Heart left ventricle (tissue), 16 donors: ENCODE measurements around the gene OR2A2. TPM values are rescaled to one million over a fixed set of nuclear protein-coding genes. Genes with fewer than 3 reads are reported as not detected.
A peak's percentile ranks its signal among the peaks of the same experiment; 100 is the strongest.

Experiments used
- ATAC-seq, 4 donors: fragments of 200-7000 bp; cut with Tn5 transposase; one replicate each; pipeline ENCODE4 v1.9.1; 2020 to 2022; ENCODE audit warnings: moderate library complexity in 4 of 4, mild to moderate bottlenecking in 3 of 4, moderate number of reproducible peaks in 1 of 4
- DNase-seq, 5 donors: peaks; one replicate each; pipeline ENCODE4 v3.0.0-alpha.2; 2020
- H3K27ac ChIP-seq, 12 donors: fragments of 200-600 bp; sonication (generic) in 4 of 12; one replicate each; pipeline versions ENCODE4 v1.5.0 to v1.8.0; 2016 to 2022; ENCODE audit warnings: mild to moderate bottlenecking in 2 of 12
- H3K27me3 ChIP-seq, 9 donors: fragments of 200-600 bp; sonication (generic) in 2 of 9; one replicate each; pipeline versions ENCODE4 v1.5.1 to v1.8.0; 2016 to 2022; ENCODE audit warnings: mild to moderate bottlenecking in 3 of 9
- H3K36me3 ChIP-seq, 9 donors: fragments of 200-600 bp; sonication (generic) in 2 of 9; one replicate each; pipeline versions ENCODE4 v1.5.0 to v1.8.0; 2018 to 2022; ENCODE audit warnings: mild to moderate bottlenecking in 2 of 9
- H3K4me1 ChIP-seq, 12 donors: fragments of 200-600 bp; sonication (generic) in 4 of 12; one replicate each; pipeline versions ENCODE4 v1.5.0 to v1.8.0; 2016 to 2022; ENCODE audit warnings: mild to moderate bottlenecking in 3 of 12
- H3K4me3 ChIP-seq, 12 donors: fragments of 200-600 bp; sonication (generic) in 4 of 12; one replicate each; pipeline versions ENCODE4 v1.5.0 to v1.8.0; 2017 to 2022; ENCODE audit warnings: mild to moderate bottlenecking in 9 of 12, moderate library complexity in 4 of 12
- H3K9me3 ChIP-seq, 12 donors: fragments of 200-600 bp; sonication (generic) in 4 of 12; one replicate each; pipeline versions ENCODE4 v1.5.0 to v1.8.0; 2016 to 2022; ENCODE audit warnings: mild to moderate bottlenecking in 1 of 12
- POLR2A ChIP-seq, 2 donors: fragments of 450-650 bp; IDR thresholded peaks; one replicate each; pipeline ENCODE4 v1.6.1; 2017; ENCODE audit warnings: antibody characterized with exemption in 2 of 2, mild to moderate bottlenecking in 2 of 2, moderate library complexity in 2 of 2
- WGBS, 4 donors: extraction: QIAGEN DNeasy Blood & Tissue Kit in 2 of 4; methylation state at CpG; one replicate each; pipeline versions ENCODE4 v1.1.5 to v1.1.7; 2013 to 2018; 5-methylcytosine and 5-hydroxymethylcytosine counted together
- intact Hi-C, 10 donors: fragments of 100-400 bp; cut with DNase I; formaldehyde crosslinking; loops; one replicate each; pipeline versions ENCODE4 v1.11.1 to v1.14.2; 2022
- long read RNA-seq, 3 donors: library from polyadenylated mRNA; unstranded; transcript quantifications; one replicate each; pipeline ENCODE4 v2.0.0, GENCODE V29; 2020 to 2021
- polyA plus RNA-seq, 2 donors: library from polyadenylated mRNA; stranded (reverse); fragments of 200-250 nt; gene quantifications; one replicate each; pipeline ENCODE4 v1.2.3, GENCODE V29; 2013
- total RNA-seq, 9 donors: library from RNA; depleted of rRNA in 2 of 9; stranded (reverse); fragments of >200 nt in 2 of 9; fragmentation: NEBNext Ultra II Directional in 3 of 9; extraction: Animal tissue kit (Norgen Biotek cat#: 25700) in 3 of 9; gene quantifications; one replicate each; pipeline versions ENCODE4 v1.1.0 to v1.2.4, GENCODE V29; 2016 to 2023
- TF ChIP-seq, protein P1 (sequence below), 12 donors: fragments of 200-600 bp; sonication (generic) in 4 of 12; IDR thresholded peaks; one replicate each; pipeline versions ENCODE4 v1.5.0 to v1.8.0; 2018 to 2022; ENCODE audit warnings: antibody characterized with exemption in 12 of 12, mild to moderate bottlenecking in 5 of 12
- donor health status: ischemic (EF 13 %, LVEDD 7.1; RV severe dilation, severe dysfunction).
- donor health status: healthy with polysubstance abuse.
- donor health status: DM: no; HTN: yes; CAD: no.
- donor health status: DM: no; HTN: no; CAD: no.
- donor health status: ischemic (EF 25% LVEDD 6.9; RV normal size, moderate dysfunction).
- donor health status: ischemic (EF 25% LVEDD 5.7; RV mildly dilated, moderate dysfunction).
- donor health status: healthy.
- donor health status: DM: yes; HTN: yes; CAD: no.
- donor health status: ischemic (EF 35%, LVEDD 5.7; RV mildly dilated, moderate dysfunction).
- donor health status: nonischemic (EF 11% LVEDD 7.7; RV severe dilation, severe dysfunction).
- donor health status: DM: yes; HTN: yes; CAD: no.
- donor health status: PGD.
- donor health status: ischemic (EF 29% LVEDD 5.4; RV normal size, mild dysfunction).
- donor health status: nonischemic (EF 23%, LVEDD 6.1; RV moderate dilation, normal function).

OR2A2 gene, protein sequence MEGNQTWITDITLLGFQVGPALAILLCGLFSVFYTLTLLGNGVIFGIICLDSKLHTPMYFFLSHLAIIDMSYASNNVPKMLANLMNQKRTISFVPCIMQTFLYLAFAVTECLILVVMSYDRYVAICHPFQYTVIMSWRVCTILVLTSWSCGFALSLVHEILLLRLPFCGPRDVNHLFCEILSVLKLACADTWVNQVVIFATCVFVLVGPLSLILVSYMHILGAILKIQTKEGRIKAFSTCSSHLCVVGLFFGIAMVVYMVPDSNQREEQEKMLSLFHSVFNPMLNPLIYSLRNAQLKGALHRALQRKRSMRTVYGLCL
- total RNA-seq (not detected), polyA plus RNA-seq (not detected)
- long read RNA-seq, donor 1: 0 reads
- long read RNA-seq, donor 2: 0 reads
- long read RNA-seq, donor 3: 0 reads

DNA sequence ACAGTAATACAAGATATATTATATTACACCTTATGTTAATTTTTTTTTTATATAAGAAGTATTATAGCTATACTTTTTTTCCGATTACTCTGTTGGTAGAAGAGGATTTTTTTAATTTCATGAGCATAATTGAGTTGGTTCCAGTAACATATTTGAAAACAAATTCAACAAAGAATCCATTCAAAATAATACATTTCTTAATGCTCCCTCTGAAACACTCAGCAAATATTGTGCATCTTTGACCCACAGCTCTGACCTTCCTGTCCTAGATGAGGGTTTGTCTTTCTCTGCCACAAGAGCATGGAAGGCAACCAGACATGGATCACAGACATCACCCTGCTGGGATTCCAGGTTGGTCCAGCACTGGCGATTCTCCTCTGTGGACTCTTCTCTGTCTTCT, at the start of gene OR2A2:
Gene OR2A2 (plus strand): TSS at position 301 of the 400 bp plus-strand sequence. CDS start 0 bp downstream, at position 301.
- H3K27ac ChIP-seq: no peak within 1 kb of the TSS
- no peak for TF ChIP-seq POLR2A (IDR thresholded peaks at IDR 0.05)
- TF ChIP-seq, protein P1, sequence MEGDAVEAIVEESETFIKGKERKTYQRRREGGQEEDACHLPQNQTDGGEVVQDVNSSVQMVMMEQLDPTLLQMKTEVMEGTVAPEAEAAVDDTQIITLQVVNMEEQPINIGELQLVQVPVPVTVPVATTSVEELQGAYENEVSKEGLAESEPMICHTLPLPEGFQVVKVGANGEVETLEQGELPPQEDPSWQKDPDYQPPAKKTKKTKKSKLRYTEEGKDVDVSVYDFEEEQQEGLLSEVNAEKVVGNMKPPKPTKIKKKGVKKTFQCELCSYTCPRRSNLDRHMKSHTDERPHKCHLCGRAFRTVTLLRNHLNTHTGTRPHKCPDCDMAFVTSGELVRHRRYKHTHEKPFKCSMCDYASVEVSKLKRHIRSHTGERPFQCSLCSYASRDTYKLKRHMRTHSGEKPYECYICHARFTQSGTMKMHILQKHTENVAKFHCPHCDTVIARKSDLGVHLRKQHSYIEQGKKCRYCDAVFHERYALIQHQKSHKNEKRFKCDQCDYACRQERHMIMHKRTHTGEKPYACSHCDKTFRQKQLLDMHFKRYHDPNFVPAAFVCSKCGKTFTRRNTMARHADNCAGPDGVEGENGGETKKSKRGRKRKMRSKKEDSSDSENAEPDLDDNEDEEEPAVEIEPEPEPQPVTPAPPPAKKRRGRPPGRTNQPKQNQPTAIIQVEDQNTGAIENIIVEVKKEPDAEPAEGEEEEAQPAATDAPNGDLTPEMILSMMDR (IDR thresholded peaks at IDR 0.05): no peak
- DNase-seq (no peak), ATAC-seq (no peak)
- no peak within 1 kb of the TSS for H3K4me3 ChIP-seq
- 93 to 96% (median 95%) methylated on average over 2 of the region's 2 CpGs for WGBS, 4 donors
- intact Hi-C loops: no loop called here
- H3K27me3 ChIP-seq: no peaks in the 10 kb centered on the region
- no peaks in the 10 kb centered on the region for H3K36me3 ChIP-seq
- H3K9me3 ChIP-seq: no peaks in the 10 kb centered on the region
- no peaks in the 10 kb centered on the region for H3K4me1 ChIP-seq

DNA sequence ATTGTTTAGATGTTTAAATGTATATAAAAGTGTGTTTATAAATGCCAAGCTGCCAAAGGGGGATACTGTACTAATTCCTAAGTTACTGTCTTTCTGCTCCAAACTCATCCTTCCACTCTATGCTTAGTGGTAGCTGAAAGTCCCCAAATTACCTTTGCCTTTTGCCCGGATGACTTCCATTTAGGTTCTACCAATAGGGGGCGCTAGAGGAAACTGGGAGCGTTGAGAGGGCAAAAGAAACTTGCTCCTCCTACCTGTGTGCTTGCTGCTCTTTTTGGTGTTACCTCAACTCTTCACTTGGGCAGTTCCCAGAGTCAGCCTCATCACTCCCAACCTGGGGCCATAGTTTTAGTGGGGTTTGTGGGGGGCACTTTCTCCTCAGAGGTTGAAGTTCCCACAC, 45.7 kb upstream of the OR2A2 start:
- no peak for TF ChIP-seq POLR2A (IDR thresholded peaks at IDR 0.05)
- TF ChIP-seq, protein P1 (IDR thresholded peaks at IDR 0.05): peak in 1 of 12 donors; percentile 17
- Histone ChIP-seq H3K36me3 (no peaks in the 10 kb centered on the region), H3K4me3 (no peak overlapping the region), H3K27ac (no peak overlapping the region), H3K9me3 (peaks cover 0 to 9% (median 0%) of the 10 kb centered on the region in 12 donors), H3K27me3 (no peaks in the 10 kb centered on the region), H3K4me1 (no peaks in the 10 kb centered on the region)
- intact Hi-C loops: no loop called here
- ATAC-seq (no peak), DNase-seq (no peak)
- 46 to 51% (median 47%) methylated on average over 3 of the region's 3 CpGs for WGBS, 4 donors

DNA sequence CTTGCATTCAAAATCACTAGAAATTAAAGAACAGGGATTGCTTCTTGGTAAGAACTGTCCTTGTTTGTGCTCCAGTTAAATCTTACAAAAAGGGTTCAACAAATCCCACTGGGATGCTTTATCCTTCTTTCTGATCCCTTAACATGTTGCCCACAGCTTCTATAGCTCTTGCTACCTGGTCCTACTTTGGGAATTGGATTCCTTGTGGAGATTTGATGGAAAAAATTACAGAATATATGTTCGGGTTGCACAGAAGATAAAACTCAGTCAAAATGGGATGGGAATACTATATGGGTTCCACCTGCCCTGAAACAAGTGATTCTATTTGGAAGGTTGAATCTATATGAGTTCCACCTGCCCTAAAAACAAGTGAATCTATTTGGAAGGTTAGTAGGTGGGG, 39.9 kb upstream of the OR2A2 start, which contains the start of gene OR2A25:
Gene OR2A25 (plus strand): TSS at position 301 of the 400 bp plus-strand sequence. CDS start 4,409 bp downstream, outside the sequence.
- H3K27me3 ChIP-seq: no peaks in the 10 kb centered on the region
- DNase-seq (no peak), ATAC-seq (no peak)
- no peak for TF ChIP-seq POLR2A (IDR thresholded peaks at IDR 0.05)
- TF ChIP-seq, protein P1 (IDR thresholded peaks at IDR 0.05): no peak
- H3K27ac ChIP-seq: no peak within 1 kb of the TSS
- H3K4me1 ChIP-seq: no peaks in the 10 kb centered on the region
- intact Hi-C loops: no loop called here
- 69 to 83% (median 76%) methylated on average over 1 of the region's 1 CpG for whole genome bisulfite sequencing, 4 donors
- no peak within 1 kb of the TSS for H3K4me3 ChIP-seq
- H3K9me3 ChIP-seq: peaks cover 0 to 4% (median 0%) of the 10 kb centered on the region in 12 donors
- H3K36me3 ChIP-seq: no peaks in the 10 kb centered on the region

DNA sequence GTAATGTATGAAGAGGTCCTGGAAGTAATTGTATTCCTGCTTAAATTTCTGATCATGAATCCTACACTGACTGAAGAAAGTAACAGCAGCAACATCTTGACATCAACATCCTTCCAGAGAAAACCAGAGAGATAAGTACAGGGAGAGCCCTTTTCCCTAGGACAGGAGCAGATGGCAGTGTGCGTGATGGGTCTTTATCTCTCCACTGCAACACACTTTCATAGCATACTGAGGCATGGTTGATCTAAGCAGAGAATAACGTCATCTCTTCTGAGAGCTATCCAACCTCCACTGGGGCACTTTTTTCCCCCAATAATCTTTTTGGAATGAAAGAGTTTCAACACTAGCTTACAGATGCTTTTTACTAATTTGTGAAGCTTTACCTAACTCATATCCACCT, 39.4 kb upstream of the OR2A2 start:
- ATAC-seq: no peak
- H3K36me3 ChIP-seq: no peaks in the 10 kb centered on the region
- no peaks in the 10 kb centered on the region for H3K4me1 ChIP-seq
- no peak overlapping the region for H3K27ac ChIP-seq
- DNase-seq: no peak
- no peak for TF ChIP-seq POLR2A (IDR thresholded peaks at IDR 0.05)
- TF ChIP-seq, protein P1 (IDR thresholded peaks at IDR 0.05): no peak
- H3K27me3 ChIP-seq: no peaks in the 10 kb centered on the region
- H3K4me3 ChIP-seq: no peak overlapping the region
- intact Hi-C loops: no loop called here
- H3K9me3 ChIP-seq: peaks cover 0 to 4% (median 0%) of the 10 kb centered on the region in 12 donors
- WGBS, 4 donors: 26 to 44% (median 39%) methylated on average over 2 of the region's 2 CpGs
